HG03565 (cell line): Measurements from ENCODE around the gene HHIP.

ENCODE experiments used
- ATAC-seq: cut with Tn5 transposase; IDR thresholded peaks from one replicate; pipeline ENCODE4 v1.9.1; 2021; ENCODE audit warnings: mild to moderate bottlenecking, moderate library complexity; ENCODE audit not compliant: unreplicated experiment

Gene HHIP

GRCh38 chr4:144645631-144646522, at the start of gene HHIP:
TSS of gene HHIP (plus strand) at chr4:144646156. CDS start at chr4:144646676, 520 bp downstream.
- ATAC-seq, result no peak

DNA sequence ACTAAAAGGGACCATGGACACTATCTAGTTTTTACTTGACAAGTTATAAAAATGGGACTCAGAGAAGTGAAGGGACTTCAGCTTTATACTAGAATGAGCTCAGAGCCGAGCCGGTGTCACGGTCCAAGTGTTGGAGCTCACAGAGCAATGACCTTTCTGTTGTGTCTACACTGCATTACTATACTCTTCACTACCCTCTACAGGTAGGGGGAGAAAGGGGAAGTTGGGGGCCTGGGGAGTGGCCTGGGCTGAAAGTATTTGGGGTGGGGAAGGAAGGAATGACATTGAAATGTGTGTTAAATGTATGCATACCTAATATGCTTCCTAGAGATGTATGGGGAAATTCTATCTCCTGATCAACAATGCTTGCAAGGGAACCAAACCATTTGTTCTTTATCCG, 48.8 kb upstream of the HHIP start:
- no peak for ATAC-seq

DNA sequence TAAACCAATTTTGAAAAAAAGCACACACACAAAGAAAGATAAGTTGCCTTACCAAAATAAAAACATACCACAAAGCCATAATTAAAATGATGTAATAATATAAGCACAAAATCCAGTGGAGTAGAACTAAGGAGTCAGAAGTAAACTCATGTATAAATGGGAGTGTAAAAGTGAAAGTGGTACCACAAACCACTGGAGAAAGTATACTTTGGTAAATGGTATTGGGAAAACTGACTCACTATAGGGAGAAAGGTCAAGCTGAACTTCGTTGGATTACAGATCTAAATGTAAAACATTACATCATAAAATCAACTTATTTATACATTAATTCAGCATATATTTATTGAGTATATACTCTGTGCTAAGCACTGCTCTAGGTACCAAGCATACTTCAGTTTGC, 46.3 kb upstream of the HHIP start:
- no peak for ATAC-seq

DNA sequence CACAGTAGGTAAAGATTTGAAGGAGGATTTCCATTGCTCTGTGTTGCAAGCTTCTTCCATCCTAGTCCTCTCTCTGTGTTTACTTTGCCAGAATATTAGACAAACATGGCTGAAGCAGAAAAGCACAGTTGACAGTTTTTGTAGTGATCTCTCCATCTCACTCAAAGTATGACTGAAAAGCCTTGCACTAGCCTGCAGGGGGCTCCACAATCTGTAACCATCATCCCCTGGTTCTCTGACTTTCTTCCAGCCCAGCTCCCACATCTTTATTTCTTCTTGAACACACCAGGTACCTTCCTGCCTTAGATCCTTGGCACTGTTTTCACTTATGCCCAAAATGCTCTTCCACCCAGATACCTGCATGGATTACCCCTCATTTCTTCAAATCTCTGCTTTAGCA, 34.1 kb upstream of the HHIP start:
- ATAC-seq, result no peak

GRCh38 chr4:144614850-144615585, 30.9 kb upstream of the HHIP start:
- no peak for ATAC-seq

DNA sequence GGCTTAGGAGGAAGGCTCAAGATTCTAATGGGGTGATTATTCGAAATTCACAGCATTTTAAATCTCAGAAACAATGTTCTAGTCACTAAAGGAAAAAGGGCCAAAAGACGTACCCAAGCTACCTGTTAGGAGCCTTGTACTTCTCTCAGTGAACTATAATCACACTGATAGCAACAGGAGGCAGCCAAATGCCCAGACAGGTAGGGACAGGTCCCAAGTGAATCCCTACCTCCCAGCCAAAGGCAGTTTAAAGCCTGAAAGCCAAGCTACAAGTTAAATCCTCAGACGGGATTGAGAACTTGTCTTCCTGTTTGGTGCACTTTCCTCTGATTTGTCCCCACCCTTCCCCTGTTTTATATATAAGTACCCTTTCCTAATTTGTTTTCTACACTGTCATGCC, 24.3 kb upstream of the HHIP start:
- ATAC-seq, result no peak

DNA sequence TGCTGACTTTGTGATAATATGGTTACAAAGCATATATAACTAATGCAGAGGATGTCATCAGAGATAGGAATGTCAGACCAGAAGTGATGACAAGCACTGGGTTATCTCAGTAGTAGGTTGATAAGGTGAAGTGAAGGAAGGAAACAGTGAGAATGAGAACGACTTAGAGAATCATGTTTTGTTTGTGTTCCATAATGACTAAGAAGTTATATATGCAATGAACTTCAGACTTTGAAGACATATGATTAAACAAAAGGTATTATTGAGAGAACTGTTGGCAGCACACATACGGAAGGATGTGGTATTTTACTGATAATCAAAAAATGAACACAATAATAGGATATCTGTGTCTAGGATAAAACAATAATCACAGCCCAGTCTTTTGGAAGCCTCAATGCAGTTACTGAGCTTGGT, 18.3 kb upstream of the HHIP start:
- ATAC-seq, result no peak

DNA sequence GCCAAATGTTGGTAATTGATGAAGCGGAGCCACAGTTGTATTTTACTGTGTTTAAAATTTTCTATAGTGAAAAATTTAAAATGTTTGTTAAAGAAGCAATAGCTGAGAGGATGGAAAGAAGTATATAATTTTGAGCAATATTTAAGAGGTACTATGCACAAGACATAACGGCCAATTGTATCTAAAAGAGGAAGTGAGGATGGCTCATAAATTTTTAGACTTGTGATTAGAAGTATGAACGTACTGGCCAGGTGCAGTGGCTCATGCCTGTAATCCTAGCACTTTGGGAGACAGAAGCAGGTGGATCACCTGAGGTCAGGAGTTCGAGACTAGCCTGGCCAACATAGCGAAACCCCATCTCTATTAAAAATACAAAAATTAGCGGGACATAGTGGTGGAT, 12.7 kb upstream of the HHIP start:
- no peak for ATAC-seq

GRCh38 chr4:144634978-144635747, 10.8 kb upstream of the HHIP start:
- ATAC-seq, result peak; percentile 98

DNA sequence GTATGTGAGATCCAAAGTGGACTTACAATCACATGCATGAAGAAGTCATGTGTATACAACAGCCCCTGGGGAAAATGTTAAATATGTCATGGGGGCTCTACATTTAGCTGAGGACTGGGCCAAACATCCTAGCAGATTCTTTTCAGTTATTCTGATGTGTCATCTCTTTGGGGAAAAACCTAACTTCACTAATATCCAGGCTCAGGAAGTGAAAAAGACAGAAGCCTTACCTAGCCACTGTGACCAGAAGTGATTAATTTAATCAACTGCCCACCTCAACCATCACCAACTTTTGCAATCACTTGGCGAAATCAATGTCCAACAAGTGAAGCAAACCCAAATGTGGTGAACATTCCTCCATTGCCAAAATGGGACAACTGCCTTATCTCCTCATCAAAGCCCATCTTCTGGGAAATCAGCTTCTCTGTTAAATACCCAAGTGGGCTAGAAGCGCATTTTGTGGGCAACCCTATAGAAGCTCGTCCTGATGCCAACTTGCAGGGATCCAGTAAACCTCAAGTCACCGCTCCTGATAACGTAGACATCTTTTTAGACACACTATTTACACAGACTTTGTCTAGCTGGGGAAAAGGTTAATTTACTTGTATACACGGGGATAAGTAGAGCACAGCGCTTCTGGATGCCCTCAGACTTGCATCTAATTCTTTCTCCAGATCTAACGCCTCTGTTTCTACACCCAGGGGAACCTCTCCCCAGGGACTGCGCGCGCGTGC, 1.4 kb upstream of the HHIP start:
- no peak for ATAC-seq

DNA sequence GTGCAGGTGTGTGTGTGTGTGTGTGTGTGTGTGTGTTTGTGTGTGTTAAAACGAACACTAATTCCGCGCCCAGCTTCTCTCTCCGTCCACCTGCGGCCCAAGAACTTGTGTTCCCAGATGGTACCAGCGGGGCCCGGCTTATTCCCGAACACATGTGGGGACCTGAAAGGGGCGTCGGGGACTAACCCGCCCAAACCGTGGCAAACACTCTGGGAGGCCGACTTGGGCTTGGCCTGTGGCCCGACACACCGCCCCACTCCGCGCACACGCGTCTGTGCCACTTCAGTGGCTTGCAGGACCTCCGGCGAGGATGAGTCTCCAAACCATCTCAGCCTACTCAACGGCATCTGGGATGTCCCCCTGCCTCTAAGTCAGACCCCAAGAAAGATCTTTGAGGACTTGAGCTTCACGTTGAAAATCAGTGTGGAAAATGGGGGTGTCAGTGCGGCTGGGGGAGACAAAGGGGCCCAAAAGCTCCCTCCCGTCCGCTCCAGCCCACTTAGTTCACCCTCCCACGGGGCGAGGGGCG, 790 bp upstream of the HHIP start:
- ATAC-seq, result no peak

- no peak for ATAC-seq
Measured at GRCh38 chr4:144646523-144647094, 653 bp downstream of the HHIP start.

DNA sequence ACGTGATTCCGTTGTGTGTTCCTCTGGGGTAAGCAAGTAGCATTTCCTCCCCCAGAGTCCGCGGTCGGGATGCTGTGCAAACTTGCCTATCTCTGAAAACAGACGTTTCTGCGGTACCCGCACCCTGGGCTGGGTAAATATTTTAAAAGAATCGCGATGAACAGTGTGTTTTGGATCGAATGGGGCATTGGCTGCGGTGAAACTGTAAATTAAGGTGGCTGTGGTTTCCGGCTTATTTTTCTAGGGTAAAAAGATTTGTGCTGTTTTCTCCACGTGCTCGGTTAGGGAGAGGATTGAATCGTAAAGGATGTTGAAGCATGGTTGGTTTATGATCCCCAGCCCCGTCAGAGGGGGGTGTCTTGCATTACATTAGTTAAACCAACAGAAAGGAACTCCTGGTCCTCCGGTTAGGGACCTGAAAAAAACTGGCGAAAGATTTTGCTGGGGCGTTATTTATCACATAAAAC, 1.2 kb downstream of the HHIP start:
- no peak for ATAC-seq

DNA sequence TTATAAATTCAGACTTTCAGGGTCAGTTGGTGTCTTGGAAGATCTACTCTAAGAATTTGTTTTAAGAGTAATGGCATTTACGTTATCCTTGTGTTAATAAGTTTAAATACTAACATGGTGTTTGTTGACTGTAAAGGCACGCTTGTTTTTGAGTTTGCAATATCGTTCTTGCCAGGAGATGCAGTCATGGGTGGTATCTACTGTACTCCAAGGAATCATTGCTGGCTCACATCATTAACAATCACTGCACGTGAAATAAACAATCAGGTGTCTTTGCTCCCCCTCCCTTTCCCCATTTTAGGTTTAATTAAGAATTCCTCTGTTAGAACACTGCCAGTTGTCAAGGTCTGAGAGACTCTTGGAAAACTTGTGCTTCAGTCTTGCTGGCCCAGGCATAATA, 1.6 kb downstream of the HHIP start:
- no peak for ATAC-seq

GRCh38 chr4:144648042-144648441, 2.1 kb downstream of the HHIP start:
- ATAC-seq, result no peak

- no peak for ATAC-seq
Measured at GRCh38 chr4:144649646-144650045, 3.7 kb downstream of the HHIP start.

DNA sequence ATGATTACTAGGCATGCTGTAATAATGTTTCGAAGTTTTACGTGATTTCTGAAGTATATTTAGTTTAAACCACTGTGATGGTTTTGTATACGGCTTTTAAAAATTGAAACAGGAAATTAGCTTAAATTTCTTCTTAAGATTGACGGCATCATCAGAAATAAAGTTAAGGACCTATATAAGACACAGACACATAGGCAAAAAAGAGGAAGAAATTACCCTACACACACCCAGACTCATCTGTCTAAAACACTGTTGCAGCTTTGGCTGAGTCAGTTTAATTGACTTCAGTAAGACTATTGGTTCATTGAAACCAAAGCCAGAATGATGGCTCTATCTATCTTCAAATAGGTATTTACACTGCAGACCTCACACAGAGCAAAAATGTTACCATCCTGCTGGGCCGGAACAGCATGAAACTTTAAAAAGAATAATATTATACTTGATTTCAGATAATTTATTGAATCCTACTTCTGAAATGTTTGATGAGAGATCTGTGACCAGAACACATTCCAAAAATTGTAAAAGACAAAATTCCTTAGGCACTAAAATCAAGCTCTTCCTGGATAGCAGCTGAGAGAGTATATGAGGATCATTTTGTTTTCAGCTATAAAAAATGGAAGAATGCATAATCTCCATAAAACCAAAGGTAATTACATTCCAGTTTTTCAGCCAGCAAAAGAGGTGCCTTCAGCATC, 4.5 kb downstream of the HHIP start:
- ATAC-seq, result no peak

DNA sequence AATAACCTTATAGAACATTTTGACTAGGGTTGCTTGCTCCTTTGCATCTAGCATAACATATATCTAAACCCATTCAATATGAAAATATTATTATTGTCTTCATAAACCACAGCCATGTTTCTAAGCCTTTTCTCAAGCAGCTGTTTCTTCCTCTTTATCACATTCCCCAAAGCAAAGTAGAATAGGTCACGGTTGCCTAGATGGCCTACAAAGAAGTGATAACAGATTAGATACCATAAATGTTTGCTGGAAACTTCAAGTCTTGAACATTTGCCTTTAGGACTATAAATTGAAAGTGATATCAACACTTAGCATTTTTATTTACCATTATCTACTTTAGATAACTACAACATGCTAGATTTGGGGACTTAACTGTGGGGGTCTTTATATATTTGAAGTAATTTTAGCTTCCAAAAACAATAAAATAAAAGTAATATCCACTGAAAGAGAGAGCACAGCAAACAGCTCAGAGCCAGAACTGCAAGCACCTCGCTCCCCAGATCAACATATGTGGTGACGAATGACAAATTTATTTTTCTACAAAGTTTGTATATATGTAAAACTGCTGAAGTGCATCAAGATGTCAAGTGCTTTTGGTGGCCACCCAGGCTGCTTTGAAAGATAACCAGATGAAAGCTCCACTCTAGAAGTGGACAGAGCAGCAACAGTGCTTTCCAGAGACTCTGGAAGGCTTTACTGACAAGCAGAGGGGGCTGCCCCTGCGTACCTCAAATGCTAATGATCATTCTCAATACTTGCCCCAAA, 8.0 kb downstream of the HHIP start:
- no peak for ATAC-seq

DNA sequence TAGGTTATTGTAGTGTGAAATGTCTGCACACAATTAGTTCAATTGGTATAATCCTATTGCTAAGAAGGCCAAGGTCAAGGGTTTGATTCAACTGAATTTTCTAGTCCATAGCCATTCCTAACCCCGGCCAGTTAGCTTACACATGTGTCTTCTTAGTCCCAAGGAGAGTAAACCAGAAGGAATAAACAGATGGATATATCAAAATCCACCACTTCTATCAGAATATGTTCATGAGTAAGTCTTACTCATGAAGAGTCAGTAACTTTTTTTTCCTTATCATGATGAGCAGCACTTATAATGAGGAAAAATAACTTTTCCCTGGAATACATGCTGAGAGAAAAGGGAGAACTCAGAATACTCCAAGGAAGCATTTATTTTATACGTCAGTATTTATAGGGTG, 9.5 kb downstream of the HHIP start:
- ATAC-seq, result no peak
